HFFc6 (cell line): ENCODE data around the gene ACCS. TPM values are rescaled to one million over a fixed set of nuclear protein-coding genes. Genes with fewer than 3 reads are reported as not detected.

Experiments used
- DNase-seq: peaks from one replicate; pipeline ENCODE4 v3.0.0-alpha.2; 2018
- H3K27ac Mint-ChIP-seq: 2 replicates; pipeline ENCODE4 v1.8.0; 2020; ENCODE audit warnings: mild to moderate bottlenecking, mixed read lengths
- H3K27me3 Mint-ChIP-seq: 2 replicates; pipeline ENCODE4 v1.8.0; 2021; ENCODE audit warnings: mild to moderate bottlenecking, moderate library complexity, mixed read lengths; ENCODE audit not compliant: insufficient read depth
- H3K36me3 Mint-ChIP-seq: 2 replicates; pipeline ENCODE4 v1.8.0; 2021; ENCODE audit warnings: low read depth, mixed read lengths
- H3K4me1 Mint-ChIP-seq: 2 replicates; pipeline ENCODE4 v1.8.0; 2020; ENCODE audit warnings: low read depth, mixed read lengths
- H3K4me3 Mint-ChIP-seq: 2 replicates; pipeline ENCODE4 v1.8.0; 2020; ENCODE audit warnings: mild to moderate bottlenecking, moderate library complexity, mixed read lengths
- H3K9me3 Mint-ChIP-seq: 2 replicates; pipeline ENCODE4 v1.8.0; 2020; ENCODE audit warnings: mild to moderate bottlenecking, mixed read lengths
- total RNA-seq, 6 experiments: library from RNA; stranded (reverse); fragmentation: NEBNext Ultra II Directional; extraction: Animal tissue kit (Norgen Biotek cat#: 25700); gene quantifications; 2 replicates in 1 of 6; 3 replicates in 5 of 6; pipeline ENCODE4 v1.2.3, GENCODE V29; 2021
- TF ChIP-seq, protein P1 (sequence below): fragments of 200-600 bp; sonication (generic); IDR thresholded peaks from 2 replicates; pipeline ENCODE4 v1.5.0; 2021; ENCODE audit warnings: antibody characterized with exemption, mild to moderate bottlenecking

The ACCS gene
- total RNA-seq, 6 experiments from 2014 or later, result 3.9 to 5.4 (median 4.8) TPM

DNA sequence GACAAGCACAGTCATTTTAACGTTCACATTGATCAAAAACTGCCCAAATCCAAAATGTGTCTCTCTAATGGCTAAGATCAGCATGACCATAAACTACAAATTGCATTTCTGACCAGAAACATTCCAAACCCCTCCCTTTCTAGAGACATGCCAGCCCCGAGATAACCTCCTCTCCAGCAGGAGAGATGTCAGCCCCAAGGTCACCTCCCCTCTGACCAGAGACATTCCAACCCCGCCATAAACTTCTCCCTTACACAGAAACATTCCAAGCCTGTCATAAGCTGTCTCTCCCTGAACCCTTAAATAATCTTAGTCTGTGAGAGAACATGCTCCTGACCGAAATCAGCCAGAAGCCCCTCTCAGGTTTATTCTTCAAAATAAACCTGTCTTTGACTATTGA lies 22.8 kb downstream of the ACCS start:
- Mint-ChIP-seq H3K27ac (no peak overlapping the region), H3K4me1 (peaks cover under 1% of the 10 kb centered on the region; the same call in 1 of the 2 replicates)

DNA sequence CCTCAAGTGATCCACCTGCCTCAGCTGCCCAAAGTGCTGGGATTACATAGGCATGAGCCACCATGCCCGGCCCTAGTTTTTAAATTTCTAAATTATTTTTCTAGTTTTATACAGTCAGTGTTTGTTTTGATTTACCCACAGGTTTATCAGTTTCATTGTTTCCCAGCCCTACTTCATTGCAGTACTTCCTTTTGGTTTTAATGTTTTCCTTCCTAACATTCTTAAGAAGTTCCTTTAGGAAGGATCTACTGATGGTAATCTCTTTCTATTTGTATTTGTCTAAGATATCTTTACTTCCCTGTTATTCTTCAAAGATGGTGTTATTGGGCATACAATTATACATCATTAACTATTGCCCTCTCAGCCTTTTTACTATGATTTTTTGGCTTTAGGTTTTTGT lies 24.5 kb downstream of the ACCS start:
- Mint-ChIP-seq H3K36me3 (peaks cover 2% of the 10 kb centered on the region; the same call in 1 of the 2 replicates), H3K27me3 (peaks cover 19% of the 10 kb centered on the region), H3K4me1 (peaks cover 15% of the 10 kb centered on the region), H3K4me3 (no peak overlapping the region), H3K9me3 (peaks cover 3% of the 10 kb centered on the region; the same call in 1 of the 2 replicates), H3K27ac (no peak overlapping the region)
- no peak for DNase-seq
- TF ChIP-seq, protein P1, sequence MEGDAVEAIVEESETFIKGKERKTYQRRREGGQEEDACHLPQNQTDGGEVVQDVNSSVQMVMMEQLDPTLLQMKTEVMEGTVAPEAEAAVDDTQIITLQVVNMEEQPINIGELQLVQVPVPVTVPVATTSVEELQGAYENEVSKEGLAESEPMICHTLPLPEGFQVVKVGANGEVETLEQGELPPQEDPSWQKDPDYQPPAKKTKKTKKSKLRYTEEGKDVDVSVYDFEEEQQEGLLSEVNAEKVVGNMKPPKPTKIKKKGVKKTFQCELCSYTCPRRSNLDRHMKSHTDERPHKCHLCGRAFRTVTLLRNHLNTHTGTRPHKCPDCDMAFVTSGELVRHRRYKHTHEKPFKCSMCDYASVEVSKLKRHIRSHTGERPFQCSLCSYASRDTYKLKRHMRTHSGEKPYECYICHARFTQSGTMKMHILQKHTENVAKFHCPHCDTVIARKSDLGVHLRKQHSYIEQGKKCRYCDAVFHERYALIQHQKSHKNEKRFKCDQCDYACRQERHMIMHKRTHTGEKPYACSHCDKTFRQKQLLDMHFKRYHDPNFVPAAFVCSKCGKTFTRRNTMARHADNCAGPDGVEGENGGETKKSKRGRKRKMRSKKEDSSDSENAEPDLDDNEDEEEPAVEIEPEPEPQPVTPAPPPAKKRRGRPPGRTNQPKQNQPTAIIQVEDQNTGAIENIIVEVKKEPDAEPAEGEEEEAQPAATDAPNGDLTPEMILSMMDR, result no peak

More for the DNA sequence above, 22.8 kb downstream of the ACCS start:
- TF ChIP-seq, protein P1, result no peak
- Mint-ChIP-seq H3K36me3 (peaks cover 5% of the 10 kb centered on the region; the same call in 1 of the 2 replicates), H3K4me3 (no peak overlapping the region), H3K9me3 (peaks cover 6% of the 10 kb centered on the region; the same call in 1 of the 2 replicates), H3K27me3 (peaks cover 19% of the 10 kb centered on the region)
- DNase-seq, result no peak

DNA sequence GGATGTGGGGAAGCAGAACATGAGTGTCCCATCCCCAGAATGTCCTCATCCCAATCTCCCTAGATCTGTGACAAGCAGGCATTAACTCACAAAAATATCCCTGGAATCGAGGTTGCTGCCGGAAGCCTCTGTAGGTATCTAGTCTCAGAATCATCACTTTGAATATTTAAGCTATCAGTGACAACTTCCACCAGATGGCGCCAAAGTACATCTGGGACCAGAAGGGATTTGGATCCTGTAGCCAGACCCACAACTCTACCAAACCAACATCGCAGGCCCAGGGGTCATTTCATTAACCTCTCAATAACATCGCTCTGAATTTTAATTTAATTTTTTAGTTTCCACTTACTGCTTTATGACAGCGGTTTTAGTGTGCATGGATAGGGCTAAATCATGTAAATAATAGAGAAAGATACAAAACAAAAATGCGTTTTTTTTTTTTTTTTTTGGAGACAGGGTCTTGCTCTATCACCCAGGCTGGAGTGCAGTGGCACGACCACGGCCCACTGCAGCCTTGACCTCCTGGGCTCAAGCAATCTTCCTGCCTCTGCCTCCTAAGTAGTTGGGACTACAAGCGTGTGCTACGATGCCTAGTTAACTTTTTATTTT lies 28.3 kb downstream of the ACCS start:
- TF ChIP-seq, protein P1, result peak; percentile 89
- no peaks in the 10 kb centered on the region for H3K9me3 Mint-ChIP-seq
- H3K4me3 Mint-ChIP-seq, result peak overlapping the region; percentile 57; the same call in 1 of the 2 replicates
- peaks cover 16% of the 10 kb centered on the region for H3K27me3 Mint-ChIP-seq
- peaks cover 34% of the 10 kb centered on the region for H3K4me1 Mint-ChIP-seq
- H3K36me3 Mint-ChIP-seq, result no peaks in the 10 kb centered on the region
- no peak overlapping the region for H3K27ac Mint-ChIP-seq
- peak; percentile 76 for DNase-seq

DNA sequence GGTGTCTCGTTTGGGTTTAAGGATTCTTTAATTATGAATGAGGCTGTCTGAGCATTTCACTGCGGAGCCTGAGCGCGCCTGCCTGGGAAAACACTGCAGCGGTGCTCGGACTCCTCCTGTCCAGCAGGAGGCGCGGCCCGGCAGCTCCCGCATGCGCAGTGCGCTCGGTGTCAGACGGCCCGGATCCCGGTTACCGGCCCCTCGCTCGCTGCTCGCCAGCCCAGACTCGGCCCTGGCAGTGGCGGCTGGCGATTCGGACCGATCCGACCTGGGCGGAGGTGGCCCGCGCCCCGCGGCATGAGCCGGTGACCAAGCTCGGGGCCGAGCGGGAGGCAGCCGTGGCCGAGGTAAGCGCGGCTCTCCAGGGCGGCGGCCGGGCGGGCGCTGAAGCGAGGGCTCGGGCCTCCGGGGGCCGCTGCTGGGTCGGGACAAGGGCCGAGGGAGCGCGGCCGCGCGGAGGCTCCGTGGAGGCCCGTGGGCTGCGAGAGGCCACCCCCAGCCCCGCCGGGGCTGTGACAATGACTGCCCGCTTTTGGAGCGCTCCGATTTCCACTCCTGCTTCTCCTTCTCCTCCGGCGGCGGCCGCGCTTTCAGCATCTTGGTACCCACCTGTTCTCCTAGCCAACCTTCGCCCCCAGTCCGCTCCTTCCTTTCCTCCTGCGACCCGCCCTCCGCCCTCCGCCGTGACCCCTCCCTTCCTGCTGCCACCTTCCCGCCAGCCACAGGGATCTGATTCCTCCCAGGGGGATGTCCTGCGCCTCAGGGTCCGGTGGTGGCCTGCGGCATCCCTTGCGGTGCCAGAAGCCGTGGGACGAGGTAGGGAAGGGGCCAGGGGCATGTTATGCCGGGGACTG lies 29.7 kb downstream of the ACCS start, which contains the start of gene EXT2:
EXT2 (plus strand) TSS at position 173 of the 854 bp plus-strand sequence. CDS start 12,035 bp downstream, outside the sequence.
- peak; percentile 73 for DNase-seq

More for the DNA sequence above, 29.7 kb downstream of the ACCS start, which contains the start of gene EXT2:
- peak within 1 kb of the TSS; percentile 92 for H3K4me3 Mint-ChIP-seq
- peak within 1 kb of the TSS; percentile 55 for H3K27ac Mint-ChIP-seq
- TF ChIP-seq, protein P1, result peak; percentile 89
- H3K9me3 Mint-ChIP-seq, result no peaks in the 10 kb centered on the region
- peaks cover 13% of the 10 kb centered on the region for H3K27me3 Mint-ChIP-seq
- H3K4me1 Mint-ChIP-seq, result peaks cover 34% of the 10 kb centered on the region
- no peaks in the 10 kb centered on the region for H3K36me3 Mint-ChIP-seq
